Activated T-helper 1 cell treated with anti-CD3 and anti-CD28 coated beads, Interleukin-12 subunit alpha, Interleukin-12 subunit beta, Interleukin-2, Interleukin-4 antibody, amounts not matched to agents 30 ng/mL and 10 ng/mL and 1 ng/mL, durations not matched to agents 14 hours and 24 hours and 36 hours (primary cell): ENCODE measurements around the gene SIVA1. TPM values are rescaled to one million over a fixed set of nuclear protein-coding genes. Genes with fewer than 3 reads are reported as not detected.
A peak's percentile ranks its signal among the peaks of the same experiment; 100 is the strongest.
"Not testable (repeated sequence)": the region's sequence is repeated elsewhere in the genome, so short reads cannot be mapped to it uniquely, and the experiment has no call there.

Experiments used
- DNase-seq: peaks from one replicate; pipeline ENCODE4 v3.0.0; 2021; ENCODE audit warnings: low spot score
- H3K27ac Mint-ChIP-seq: one replicate; pipeline ENCODE4 v1.8.0; 2021; ENCODE audit warnings: mild to moderate bottlenecking, mixed read lengths
- H3K27me3 Mint-ChIP-seq: one replicate; pipeline ENCODE4 v1.8.0; 2022; ENCODE audit warnings: mild to moderate bottlenecking, moderate library complexity, mixed read lengths; ENCODE audit not compliant: insufficient read depth
- H3K36me3 Mint-ChIP-seq: one replicate; pipeline ENCODE4 v1.8.0; 2021; ENCODE audit warnings: low read depth, mixed read lengths
- H3K4me1 Mint-ChIP-seq: one replicate; pipeline ENCODE4 v1.8.0; 2021; ENCODE audit warnings: low read depth, mixed read lengths
- H3K4me3 Mint-ChIP-seq: one replicate; pipeline ENCODE4 v1.8.0; 2021; ENCODE audit warnings: mild to moderate bottlenecking, moderate library complexity, mixed read lengths
- H3K9me3 Mint-ChIP-seq: one replicate; pipeline ENCODE4 v1.8.0; 2021; ENCODE audit warnings: mixed read lengths
- intact Hi-C: fragments of 100-400 bp; cut with micrococcal nuclease; formaldehyde crosslinking; loops from one replicate; pipeline ENCODE4 v1.15.1; 2024
- total RNA-seq: library from RNA; stranded (reverse); gene quantifications from 2 replicates; pipeline ENCODE4 v1.2.3, GENCODE V29; 2022

SIVA1 gene
- total RNA-seq, 1 donor from 2014 or later, result 111 TPM

DNA sequence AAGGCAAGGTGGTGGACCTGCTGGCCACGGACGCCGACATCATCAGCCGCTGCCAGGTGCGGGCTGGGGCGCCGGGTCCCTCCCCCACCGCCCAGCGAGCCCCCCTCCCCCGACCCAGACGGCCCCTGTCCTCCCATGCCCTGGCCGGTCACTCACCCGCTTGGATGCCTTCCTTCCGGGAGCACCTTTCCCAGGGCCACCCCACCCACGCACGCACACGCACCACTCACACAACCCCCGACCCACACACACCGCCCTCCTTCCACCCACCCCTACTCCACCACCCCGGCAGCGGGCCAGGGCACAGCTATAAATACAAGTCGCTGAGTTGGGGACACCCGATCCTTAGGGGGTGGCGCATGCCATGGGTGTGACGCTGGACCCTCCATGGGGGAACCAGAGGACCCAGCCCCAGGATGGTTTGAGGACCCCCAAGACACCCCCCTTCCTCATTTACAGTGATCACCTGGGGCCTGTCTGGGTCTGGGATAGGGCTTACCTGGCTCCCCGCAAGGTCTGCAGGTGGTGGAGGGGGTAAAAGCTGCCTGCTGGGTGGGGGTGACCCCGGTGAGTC lies 28.5 kb upstream of the SIVA1 start:
- intact Hi-C loops, result loop anchor here (1.0 kb wide), 3 partner anchors 28 to 102 kb away; no protein-coding TSS in a partner anchor

DNA sequence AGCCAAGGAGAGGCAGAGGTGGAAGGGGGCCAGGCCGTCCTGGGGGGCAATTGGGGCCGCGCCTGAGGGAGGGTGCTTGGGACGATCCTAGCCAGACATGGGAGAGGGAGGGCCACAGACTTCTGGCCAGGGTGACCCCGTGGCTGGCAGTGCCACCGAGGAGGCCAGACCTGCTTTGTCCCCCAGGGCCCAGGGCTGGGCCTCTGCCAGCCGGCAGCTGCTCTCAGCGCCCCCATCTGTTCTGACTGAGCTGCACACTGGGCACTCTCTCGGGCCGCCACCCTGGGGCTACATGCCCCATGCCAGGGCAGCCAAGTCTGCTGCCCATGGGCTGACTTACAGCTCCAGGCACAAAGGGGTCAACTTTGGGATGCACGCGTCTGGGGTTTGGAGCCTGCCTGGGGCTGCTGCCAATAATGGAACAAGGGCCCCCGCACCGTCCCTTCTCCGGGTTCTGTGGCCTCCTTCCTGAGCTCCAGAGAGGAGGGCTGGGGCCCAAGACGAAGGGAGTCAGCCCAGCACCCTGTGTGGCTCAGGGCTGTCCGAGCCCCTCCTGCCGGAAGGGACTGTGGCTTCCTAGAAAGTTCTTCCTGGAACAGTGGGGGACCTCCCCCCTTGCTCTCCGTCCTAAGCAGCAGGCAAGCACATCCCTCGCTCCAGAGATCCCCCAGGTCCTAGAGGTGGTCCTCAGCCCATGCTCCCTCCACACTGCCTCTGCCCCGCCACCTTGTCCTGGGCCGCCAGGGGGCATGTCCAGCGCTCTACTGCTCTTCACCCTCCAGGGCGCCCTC lies 27.8 kb upstream of the SIVA1 start:
- Mint-ChIP-seq H3K27ac (no peak overlapping the region), H3K9me3 (no peaks in the 10 kb centered on the region), H3K4me1 (no peaks in the 10 kb centered on the region), H3K27me3 (no peaks in the 10 kb centered on the region), H3K4me3 (peak overlapping the region; percentile 59), H3K36me3 (no peaks in the 10 kb centered on the region)
- intact Hi-C loops, result loop anchor here (1.0 kb wide), 3 partner anchors 27 to 101 kb away; no protein-coding TSS in a partner anchor
- DNase-seq, result no peak

More for the DNA sequence above, 28.5 kb upstream of the SIVA1 start:
- no peaks in the 10 kb centered on the region for H3K36me3 Mint-ChIP-seq
- peak overlapping the region; percentile 59 for H3K4me3 Mint-ChIP-seq
- H3K9me3 Mint-ChIP-seq, result no peaks in the 10 kb centered on the region
- no peaks in the 10 kb centered on the region for H3K4me1 Mint-ChIP-seq
- no peaks in the 10 kb centered on the region for H3K27me3 Mint-ChIP-seq
- H3K27ac Mint-ChIP-seq, result no peak overlapping the region
- no peak for DNase-seq

GRCh38 chr14:104725772-104726548 lies 27.0 kb upstream of the SIVA1 start:
- Mint-ChIP-seq H3K27ac (no peak overlapping the region), H3K4me3 (peak overlapping the region; percentile 53), H3K9me3 (no peaks in the 10 kb centered on the region), H3K36me3 (no peaks in the 10 kb centered on the region), H3K4me1 (no peaks in the 10 kb centered on the region), H3K27me3 (no peaks in the 10 kb centered on the region)
- no peak for DNase-seq
- intact Hi-C loops, result no loop called here

GRCh38 chr14:104726600-104727451 lies 26.1 kb upstream of the SIVA1 start:
- DNase-seq, result no peak
- H3K27ac Mint-ChIP-seq, result no peak overlapping the region
- no peaks in the 10 kb centered on the region for H3K4me1 Mint-ChIP-seq
- H3K9me3 Mint-ChIP-seq, result no peaks in the 10 kb centered on the region
- intact Hi-C loops, result no loop called here
- H3K36me3 Mint-ChIP-seq, result no peaks in the 10 kb centered on the region
- peak overlapping the region; percentile 15 for H3K4me3 Mint-ChIP-seq
- H3K27me3 Mint-ChIP-seq, result no peaks in the 10 kb centered on the region

GRCh38 chr14:104728631-104729030 lies 24.3 kb upstream of the SIVA1 start:
- Mint-ChIP-seq H3K27ac (no peak overlapping the region), H3K9me3 (no peaks in the 10 kb centered on the region), H3K36me3 (no peaks in the 10 kb centered on the region), H3K27me3 (no peaks in the 10 kb centered on the region), H3K4me3 (no peak overlapping the region), H3K4me1 (no peaks in the 10 kb centered on the region)
- intact Hi-C loops, result no loop called here
- no peak for DNase-seq

DNA sequence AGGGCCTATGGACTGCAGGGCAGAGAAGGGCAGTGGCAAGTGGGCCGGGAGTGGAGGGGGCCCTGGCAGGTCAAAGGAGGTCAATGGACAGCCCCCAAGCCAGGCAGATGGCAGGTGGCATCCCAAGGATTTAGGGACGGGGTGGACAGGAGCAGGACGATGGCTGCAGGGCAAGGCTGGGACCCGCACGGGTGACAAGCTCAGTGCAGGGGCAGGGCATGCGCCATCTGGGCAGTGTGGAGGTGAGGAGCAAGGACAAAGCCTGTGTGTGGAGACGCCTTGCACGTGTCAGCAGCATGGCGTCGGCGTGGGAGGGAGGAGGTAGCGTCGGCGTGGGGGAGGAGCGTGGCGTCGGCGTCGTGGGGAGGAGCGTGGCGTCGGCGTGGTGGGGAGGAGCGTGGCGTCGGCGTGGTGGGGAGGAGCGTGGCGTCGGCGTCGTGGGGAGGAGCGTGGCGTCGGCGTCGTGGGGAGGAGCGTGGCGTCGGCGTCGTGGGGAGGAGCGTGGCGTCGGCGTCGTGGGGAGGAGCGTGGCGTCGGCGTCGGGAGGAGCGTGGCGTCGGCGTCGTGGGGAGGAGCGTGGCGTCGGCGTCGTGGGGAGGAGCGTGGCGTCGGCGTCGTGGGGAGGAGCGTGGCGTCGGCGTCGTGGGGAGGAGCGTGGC lies 23.6 kb upstream of the SIVA1 start:
- H3K27ac Mint-ChIP-seq, H3K27me3 Mint-ChIP-seq, H3K4me3 Mint-ChIP-seq, intact Hi-C loops, H3K9me3 Mint-ChIP-seq, DNase-seq, H3K36me3 Mint-ChIP-seq, H3K4me1 Mint-ChIP-seq: not testable (repeated sequence)

DNA sequence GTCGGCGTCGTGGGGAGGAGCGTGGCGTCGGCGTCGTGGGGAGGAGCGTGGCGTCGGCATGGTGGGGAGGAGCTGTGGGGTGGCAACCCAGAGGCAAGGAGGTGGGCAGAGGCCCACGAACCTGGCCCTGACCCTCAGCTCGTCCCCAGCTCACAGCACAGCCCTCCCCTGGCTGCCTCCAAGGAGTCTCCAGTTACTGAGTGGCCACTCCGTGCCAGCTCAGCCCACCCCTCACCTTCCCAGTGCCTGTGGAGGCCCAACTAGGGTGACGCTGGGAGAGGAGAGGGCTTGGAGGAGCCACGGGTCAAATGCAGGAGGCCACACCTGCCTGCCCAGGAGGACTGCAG lies 23.1 kb upstream of the SIVA1 start:
- H3K36me3 Mint-ChIP-seq, result no peaks in the 10 kb centered on the region
- H3K27ac Mint-ChIP-seq, result no peak overlapping the region
- H3K4me1 Mint-ChIP-seq, result no peaks in the 10 kb centered on the region
- no peaks in the 10 kb centered on the region for H3K9me3 Mint-ChIP-seq
- no peak for DNase-seq
- no peaks in the 10 kb centered on the region for H3K27me3 Mint-ChIP-seq
- intact Hi-C loops, result no loop called here
- H3K4me3 Mint-ChIP-seq, result no peak overlapping the region

DNA sequence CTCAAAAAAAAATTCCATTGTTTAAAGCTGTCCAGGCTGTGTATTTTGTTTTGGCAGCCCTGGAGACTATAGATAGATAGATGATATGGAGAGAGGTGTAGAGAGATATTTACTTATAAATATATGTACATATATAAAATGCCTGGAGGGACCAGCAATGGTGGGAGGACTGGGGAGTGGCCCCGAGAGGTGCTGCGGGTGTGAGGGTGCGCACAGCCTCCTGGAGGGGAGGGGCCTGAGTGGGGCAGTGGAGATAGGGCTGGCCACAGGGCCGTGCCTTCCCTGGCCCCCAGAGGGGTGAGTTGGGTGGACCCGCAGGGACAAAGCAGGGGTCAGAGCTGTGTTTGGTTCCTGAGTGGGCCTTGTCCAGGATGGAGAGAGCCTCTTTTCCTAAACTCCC lies 22.5 kb upstream of the SIVA1 start:
- H3K9me3 Mint-ChIP-seq, result no peaks in the 10 kb centered on the region

GRCh38 chr14:104731320-104732294 lies 21.3 kb upstream of the SIVA1 start:
- Mint-ChIP-seq H3K4me1 (no peaks in the 10 kb centered on the region), H3K9me3 (no peaks in the 10 kb centered on the region), H3K36me3 (no peaks in the 10 kb centered on the region), H3K27me3 (no peaks in the 10 kb centered on the region), H3K4me3 (no peak overlapping the region), H3K27ac (no peak overlapping the region)
- intact Hi-C loops, result no loop called here
- no peak for DNase-seq

More for the DNA sequence above, 22.5 kb upstream of the SIVA1 start:
- intact Hi-C loops, result no loop called here
- no peaks in the 10 kb centered on the region for H3K36me3 Mint-ChIP-seq
- H3K4me3 Mint-ChIP-seq, result no peak overlapping the region
- H3K27ac Mint-ChIP-seq, result no peak overlapping the region
- H3K4me1 Mint-ChIP-seq, result no peaks in the 10 kb centered on the region
- no peaks in the 10 kb centered on the region for H3K27me3 Mint-ChIP-seq
- no peak for DNase-seq

GRCh38 chr14:104732355-104732804 lies 20.6 kb upstream of the SIVA1 start:
- intact Hi-C loops, result no loop called here
- Mint-ChIP-seq H3K9me3 (no peaks in the 10 kb centered on the region), H3K4me1 (no peaks in the 10 kb centered on the region), H3K27me3 (no peaks in the 10 kb centered on the region), H3K27ac (no peak overlapping the region), H3K36me3 (no peaks in the 10 kb centered on the region), H3K4me3 (no peak overlapping the region)
- no peak for DNase-seq

- no peak for DNase-seq
- H3K27ac Mint-ChIP-seq, result no peak overlapping the region
- H3K4me3 Mint-ChIP-seq, result no peak overlapping the region
- no peaks in the 10 kb centered on the region for H3K27me3 Mint-ChIP-seq
- no peaks in the 10 kb centered on the region for H3K36me3 Mint-ChIP-seq
- no peaks in the 10 kb centered on the region for H3K4me1 Mint-ChIP-seq
- intact Hi-C loops, result no loop called here
- no peaks in the 10 kb centered on the region for H3K9me3 Mint-ChIP-seq
These were observed 19.8 kb upstream of the SIVA1 start for GRCh38 chr14:104732931-104733681.
